Choroid plexus epithelial cell (primary cell): ENCODE results near the gene CLEC1B.

Source experiments
- DNase-seq: peaks from one replicate; pipeline ENCODE4 v3.0.0-alpha.2; 2010; ENCODE audit warnings: low read depth
- H3K4me3 ChIP-seq: 2 replicates; pipeline ENCODE4 v1.5.1; 2011; ENCODE audit warnings: low read depth, mild to moderate bottlenecking, control low read depth, low read length, moderate library complexity
- TF ChIP-seq, protein P1 (sequence below): conservative IDR thresholded peaks from 2 replicates; pipeline ENCODE4 v1.5.1; 2011; ENCODE audit warnings: low read depth, mild to moderate bottlenecking, control low read depth, inconsistent platforms, low read length, moderate library complexity

The CLEC1B gene

GRCh38 chr12:9999016-9999415 is at the start of gene CLEC1B:
Gene CLEC1B, minus strand, starts transcription at chr12:9999121. Its CDS starts 21 bp downstream, at chr12:9999100.
- no peak within 1 kb of the TSS for H3K4me3 ChIP-seq
- TF ChIP-seq, protein P1, sequence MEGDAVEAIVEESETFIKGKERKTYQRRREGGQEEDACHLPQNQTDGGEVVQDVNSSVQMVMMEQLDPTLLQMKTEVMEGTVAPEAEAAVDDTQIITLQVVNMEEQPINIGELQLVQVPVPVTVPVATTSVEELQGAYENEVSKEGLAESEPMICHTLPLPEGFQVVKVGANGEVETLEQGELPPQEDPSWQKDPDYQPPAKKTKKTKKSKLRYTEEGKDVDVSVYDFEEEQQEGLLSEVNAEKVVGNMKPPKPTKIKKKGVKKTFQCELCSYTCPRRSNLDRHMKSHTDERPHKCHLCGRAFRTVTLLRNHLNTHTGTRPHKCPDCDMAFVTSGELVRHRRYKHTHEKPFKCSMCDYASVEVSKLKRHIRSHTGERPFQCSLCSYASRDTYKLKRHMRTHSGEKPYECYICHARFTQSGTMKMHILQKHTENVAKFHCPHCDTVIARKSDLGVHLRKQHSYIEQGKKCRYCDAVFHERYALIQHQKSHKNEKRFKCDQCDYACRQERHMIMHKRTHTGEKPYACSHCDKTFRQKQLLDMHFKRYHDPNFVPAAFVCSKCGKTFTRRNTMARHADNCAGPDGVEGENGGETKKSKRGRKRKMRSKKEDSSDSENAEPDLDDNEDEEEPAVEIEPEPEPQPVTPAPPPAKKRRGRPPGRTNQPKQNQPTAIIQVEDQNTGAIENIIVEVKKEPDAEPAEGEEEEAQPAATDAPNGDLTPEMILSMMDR = no peak
- no peak for DNase-seq

- no peak overlapping the region for H3K4me3 ChIP-seq
- DNase-seq = no peak
- TF ChIP-seq, protein P1 = no peak
Measured at GRCh38 chr12:10048526-10048925, 49.6 kb upstream of the CLEC1B start.

DNA sequence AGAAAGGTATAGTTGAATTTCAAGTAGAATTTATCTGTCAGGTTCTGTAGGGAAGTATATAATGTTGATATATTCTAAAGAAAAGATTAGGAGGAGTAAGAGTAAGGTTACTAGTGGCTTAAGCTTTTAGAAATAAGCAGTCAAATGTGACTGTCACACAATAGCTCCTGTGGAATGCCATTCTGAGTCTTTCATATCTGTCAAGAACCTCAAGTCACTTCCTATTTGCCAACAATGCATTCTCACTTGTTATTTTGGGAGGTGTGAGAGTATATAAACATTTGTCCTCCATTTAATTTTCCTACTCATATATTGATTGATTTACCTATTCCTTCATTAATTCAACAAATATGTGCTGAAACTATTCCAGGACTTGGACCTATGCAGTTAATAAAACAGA is 43.2 kb upstream of the CLEC1B start:
- no peak overlapping the region for H3K4me3 ChIP-seq
- TF ChIP-seq, protein P1 = no peak
- DNase-seq = no peak

GRCh38 chr12:10033783-10034545 is 35.0 kb upstream of the CLEC1B start:
- no peak overlapping the region for H3K4me3 ChIP-seq
- TF ChIP-seq, protein P1 = peak; percentile 54
- DNase-seq = peak; percentile 51

- peak; percentile 79 for DNase-seq
- no peak overlapping the region for H3K4me3 ChIP-seq
- TF ChIP-seq, protein P1 = no peak
Measured at GRCh38 chr12:10031771-10032175, 32.9 kb upstream of the CLEC1B start.

- TF ChIP-seq, protein P1 = no peak
- no peak overlapping the region for H3K4me3 ChIP-seq
- DNase-seq = peak; percentile 20
Measured at GRCh38 chr12:10031321-10031720, 32.4 kb upstream of the CLEC1B start.

- TF ChIP-seq, protein P1 = no peak
- no peak within 1 kb of the TSS for H3K4me3 ChIP-seq
- DNase-seq = no peak
Measured at GRCh38 chr12:10030446-10030845, 31.5 kb upstream of the CLEC1B start, which contains the start of gene CLEC9A. Gene CLEC9A, plus strand, starts transcription at chr12:10030682. Its CDS starts 22,006 bp downstream, at chr12:10052688.
